Lung (tissue), 12 donors: ENCODE data around the gene ETV5. TPM values are rescaled to one million over a fixed set of nuclear protein-coding genes. Genes with fewer than 3 reads are reported as not detected.

Experiments
- ATAC-seq: fragments of 200-7000 bp; cut with Tn5 transposase; one replicate; pipeline ENCODE4 v1.9.1; 2020; ENCODE audit warnings: moderate number of reproducible peaks; ENCODE audit not compliant: insufficient read depth, low FRiP score
- DNase-seq, 3 donors: peaks; one replicate each; pipeline ENCODE4 v3.0.0-alpha.2; 2013 to 2017
- H3K27ac ChIP-seq, 2 donors: one replicate each; pipeline ENCODE4 v1.5.1; 2013; ENCODE audit warnings: mild to moderate bottlenecking in 2 of 2, moderate library complexity in 2 of 2, control low read depth in 1 of 2, inconsistent platforms in 1 of 2, low read depth in 1 of 2, low read length in 1 of 2
- H3K27me3 ChIP-seq, 3 donors: one replicate each; pipeline ENCODE4 v1.5.1; 2013; ENCODE audit warnings: low read length in 2 of 3; ENCODE audit not compliant: control insufficient read depth in 3 of 3, insufficient read depth in 3 of 3
- H3K36me3 ChIP-seq, 4 donors: one replicate each; pipeline ENCODE4 v1.5.1; 2013; ENCODE audit warnings: low read length in 4 of 4, mild to moderate bottlenecking in 1 of 4, moderate library complexity in 1 of 4; ENCODE audit not compliant: control insufficient read depth in 4 of 4, insufficient read depth in 4 of 4
- H3K4me1 ChIP-seq, 5 donors: one replicate each; pipeline ENCODE4 v1.5.1; 2013; ENCODE audit warnings: low read length in 5 of 5, mild to moderate bottlenecking in 2 of 5, moderate library complexity in 1 of 5; ENCODE audit not compliant: control insufficient read depth in 5 of 5, insufficient read depth in 5 of 5
- H3K4me3 ChIP-seq: one replicate; pipeline ENCODE4 v1.5.1; 2013; ENCODE audit warnings: mild to moderate bottlenecking, control low read depth, moderate library complexity
- H3K9ac ChIP-seq, 2 donors: one replicate each; pipeline ENCODE4 v1.5.1; 2013; ENCODE audit warnings: low read length in 2 of 2, control low read depth in 1 of 2; ENCODE audit not compliant: insufficient read depth in 1 of 2
- H3K9me3 ChIP-seq, 4 donors: one replicate each; pipeline ENCODE4 v1.5.1; 2013; ENCODE audit warnings: low read length in 3 of 4, mild to moderate bottlenecking in 1 of 4, moderate library complexity in 1 of 4; ENCODE audit not compliant: control insufficient read depth in 4 of 4, insufficient read depth in 3 of 4
- CTCF ChIP-seq: IDR thresholded peaks from 2 replicates; pipeline ENCODE4 v1.5.1; 2012; ENCODE audit warnings: mild to moderate bottlenecking; ENCODE audit errors: control extremely low read depth, extremely low read depth
- WGBS, 2 donors: extraction: QIAGEN DNeasy Blood & Tissue Kit; methylation state at CpG; one replicate each; pipeline ENCODE4 v1.1.7; 2013; 5-methylcytosine and 5-hydroxymethylcytosine counted together
- polyA plus RNA-seq, 2 donors: library from polyadenylated mRNA; stranded (reverse); fragments of 200-250 nt; gene quantifications; one replicate each; pipeline ENCODE4 v1.2.1, GENCODE V29; 2013
- total RNA-seq, 2 donors: library from RNA; depleted of rRNA in 1 of 2; stranded (reverse); fragments of >200 nt in 1 of 2; gene quantifications; one replicate each; pipeline ENCODE4 v1.2.1, GENCODE V29; 2014 to 2021
- donor health status: control.
- donor health status: control.
- donor health status: Bipolar disorder and iron deficiency.
- donor health status: healthy.
- donor health status: DM: yes; HTN: yes; CAD: no.

The ETV5 gene
- total and polyA plus RNA-seq, 4 donors: 12.5 to 53.9 (median 23.0) TPM

- Histone ChIP-seq H3K36me3 (peaks cover 0 to 8% (median 2%) of the 10 kb centered on the region in 4 donors), H3K9ac (no peak overlapping the region), H3K4me3 (no peak overlapping the region), H3K9me3 (no peaks in the 10 kb centered on the region), H3K27me3 (no peaks in the 10 kb centered on the region), H3K27ac (peak overlapping the region in 1 of 2 donors; percentile 28), H3K4me1 (peaks cover 5 to 79% (median 49%) of the 10 kb centered on the region in 5 donors)
- TF ChIP-seq CTCF: no peak
- DNase-seq: peak in 1 of 3 donors; percentile 29
- WGBS, 2 donors: 67 to 84% methylated on average over 2 of the region's 2 CpGs
- ATAC-seq: peak; percentile 7
Observed at GRCh38 chr3:186096290-186096689, 12.6 kb downstream of the ETV5 start.

DNA sequence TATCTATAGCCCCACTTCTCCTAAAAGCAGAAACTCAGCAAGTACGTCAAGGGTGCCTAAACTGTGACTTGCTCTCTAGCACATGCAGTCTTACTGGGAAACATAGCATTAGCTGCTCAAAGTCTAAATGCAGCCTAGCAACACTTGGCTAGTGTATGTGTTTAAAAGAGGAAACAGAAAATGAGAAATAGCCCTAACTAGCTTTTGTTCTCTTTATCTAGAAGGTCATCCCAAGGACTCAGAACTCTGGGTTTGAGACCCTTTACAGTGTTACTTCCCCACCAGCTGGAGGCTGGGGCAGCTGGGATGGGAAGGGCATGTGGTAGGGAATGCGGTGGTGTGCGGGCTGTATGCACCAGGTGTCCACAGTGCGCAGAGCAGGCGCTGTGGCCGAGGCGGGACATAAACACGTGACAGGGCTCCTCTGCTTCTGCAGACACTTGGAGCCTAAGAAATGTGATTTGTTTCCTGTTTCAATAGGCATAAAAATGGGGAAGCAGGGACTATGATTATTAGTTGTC is 13.3 kb downstream of the ETV5 start:
- no peak for TF ChIP-seq CTCF
- peaks cover 5 to 76% (median 48%) of the 10 kb centered on the region in 5 donors for H3K4me1 ChIP-seq
- H3K27me3 ChIP-seq: no peaks in the 10 kb centered on the region
- no peak overlapping the region for H3K4me3 ChIP-seq
- H3K9me3 ChIP-seq: no peaks in the 10 kb centered on the region
- ATAC-seq: peak; percentile 39
- H3K27ac ChIP-seq: peak overlapping the region in 1 of 2 donors; percentile 57
- H3K9ac ChIP-seq: no peak overlapping the region
- WGBS, 2 donors: 42 to 53% methylated on average over 8 of the region's 8 CpGs
- peak in 2 of 3 donors; percentile 51 to 59 for DNase-seq
- peaks cover 0 to 8% (median 2%) of the 10 kb centered on the region in 4 donors for H3K36me3 ChIP-seq

GRCh38 chr3:186094696-186095425 is 14.0 kb downstream of the ETV5 start:
- DNase-seq (peak in 1 of 3 donors; percentile 46), ATAC-seq (no peak)
- WGBS, 2 donors: 72 to 75% methylated on average over 7 of the region's 7 CpGs
- Histone ChIP-seq H3K27me3 (no peaks in the 10 kb centered on the region), H3K4me3 (no peak overlapping the region), H3K27ac (peak overlapping the region in 1 of 2 donors; percentile 65), H3K9ac (no peak overlapping the region), H3K36me3 (peaks cover 0 to 8% (median 2%) of the 10 kb centered on the region in 4 donors), H3K4me1 (peaks cover 5 to 69% (median 43%) of the 10 kb centered on the region in 5 donors), H3K9me3 (no peaks in the 10 kb centered on the region)
- no peak for TF ChIP-seq CTCF
